Measurements from ENCODE around the gene CRLF1. TPM values are rescaled to one million over a fixed set of nuclear protein-coding genes. Genes with fewer than 3 reads are reported as not detected.
"Not testable (repeated sequence)": the region's sequence is repeated elsewhere in the genome, so short reads cannot be mapped to it uniquely, and the experiment has no call there.

Gene CRLF1
- total RNA-seq, 1 donor from 2014 or later: 0.58 TPM

GRCh38 chr19:18603958-18604819 is 2.4 kb downstream of the CRLF1 start:
- no peak overlapping the region for H3K4me3 ChIP-seq (ENCODE audit: low read depth, low read length)
- TF ChIP-seq CTCF (conservative IDR thresholded peaks at IDR 0.05; ENCODE audit: low read depth, low read length): no peak
- DNase-seq (ENCODE audit: low read depth): no peak

DNA sequence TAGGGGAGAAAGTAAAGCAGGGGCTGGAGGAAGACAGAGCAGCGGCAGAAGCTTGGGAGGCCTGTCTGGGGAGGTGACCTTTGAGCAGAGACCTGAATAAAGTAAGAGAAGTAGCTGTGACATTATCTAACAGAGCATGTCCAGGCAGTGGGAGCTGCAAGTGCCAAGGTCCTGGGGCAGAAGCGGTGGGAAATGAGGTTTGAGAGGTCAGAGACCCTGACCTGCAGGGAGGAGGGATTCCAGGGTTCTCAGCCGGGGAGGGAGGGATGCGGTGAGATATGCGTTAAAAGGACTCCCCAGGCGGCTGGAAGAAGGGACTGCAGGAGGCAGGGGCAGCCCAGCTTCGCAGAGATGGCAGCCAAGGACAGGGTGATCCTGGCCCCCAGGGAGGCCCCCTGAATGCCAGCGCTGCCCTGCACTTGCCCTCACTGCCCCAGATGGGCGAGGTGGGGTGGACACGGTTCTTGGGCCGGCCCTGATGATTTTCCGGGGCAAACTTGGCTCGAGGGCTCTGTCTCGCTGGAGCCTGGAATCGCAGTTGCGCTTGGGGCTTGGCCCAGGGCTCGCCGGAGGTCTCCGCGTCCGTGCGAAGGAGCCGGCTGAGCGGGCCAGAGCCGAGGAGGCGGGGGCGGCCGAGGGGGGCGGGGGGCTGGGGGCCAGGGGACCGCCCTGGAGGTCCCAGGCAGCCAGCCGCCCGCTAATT is 3.2 kb downstream of the CRLF1 start:
- no peak for DNase-seq (ENCODE audit: low read depth)
- peak; percentile 29 for TF ChIP-seq CTCF (conservative IDR thresholded peaks at IDR 0.05; ENCODE audit: low read depth, low read length)
- no peak overlapping the region for H3K4me3 ChIP-seq (ENCODE audit: low read depth, low read length)

GRCh38 chr19:18601875-18602274 is 4.7 kb downstream of the CRLF1 start:
- TF ChIP-seq CTCF (conservative IDR thresholded peaks at IDR 0.05; ENCODE audit: low read depth, low read length): no peak
- H3K4me3 ChIP-seq (ENCODE audit: low read depth, low read length): no peak overlapping the region
- no peak for DNase-seq (ENCODE audit: low read depth)

- DNase-seq (ENCODE audit: low read depth); H3K4me3 ChIP-seq (ENCODE audit: low read depth, low read length): not testable (repeated sequence)
Measured at GRCh38 chr19:18600692-18601397, 5.8 kb downstream of the CRLF1 start.

DNA sequence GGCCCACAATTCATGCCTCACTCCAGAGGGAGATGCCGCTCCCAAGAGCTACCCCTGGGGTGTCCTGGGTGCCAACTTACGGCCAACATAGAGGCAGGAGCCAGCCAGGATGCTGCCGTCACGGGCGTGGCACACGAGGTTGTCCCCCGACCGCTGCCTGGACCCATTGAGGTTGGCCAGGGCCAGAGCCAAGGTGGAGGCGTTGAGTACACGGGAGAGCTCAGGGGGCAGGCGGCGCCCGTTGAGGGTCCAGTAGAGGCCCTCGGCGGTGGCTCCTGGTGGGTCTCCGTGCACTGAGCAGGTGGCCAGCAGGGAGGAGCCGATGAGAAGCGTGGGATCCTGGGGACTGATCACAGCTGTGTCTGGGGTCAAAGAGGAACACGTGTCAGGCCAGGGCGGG is 7.1 kb downstream of the CRLF1 start:
- no peak overlapping the region for H3K4me3 ChIP-seq (ENCODE audit: low read depth, low read length)
- no peak for TF ChIP-seq CTCF (conservative IDR thresholded peaks at IDR 0.05; ENCODE audit: low read depth, low read length)
- DNase-seq (ENCODE audit: low read depth): no peak

DNA sequence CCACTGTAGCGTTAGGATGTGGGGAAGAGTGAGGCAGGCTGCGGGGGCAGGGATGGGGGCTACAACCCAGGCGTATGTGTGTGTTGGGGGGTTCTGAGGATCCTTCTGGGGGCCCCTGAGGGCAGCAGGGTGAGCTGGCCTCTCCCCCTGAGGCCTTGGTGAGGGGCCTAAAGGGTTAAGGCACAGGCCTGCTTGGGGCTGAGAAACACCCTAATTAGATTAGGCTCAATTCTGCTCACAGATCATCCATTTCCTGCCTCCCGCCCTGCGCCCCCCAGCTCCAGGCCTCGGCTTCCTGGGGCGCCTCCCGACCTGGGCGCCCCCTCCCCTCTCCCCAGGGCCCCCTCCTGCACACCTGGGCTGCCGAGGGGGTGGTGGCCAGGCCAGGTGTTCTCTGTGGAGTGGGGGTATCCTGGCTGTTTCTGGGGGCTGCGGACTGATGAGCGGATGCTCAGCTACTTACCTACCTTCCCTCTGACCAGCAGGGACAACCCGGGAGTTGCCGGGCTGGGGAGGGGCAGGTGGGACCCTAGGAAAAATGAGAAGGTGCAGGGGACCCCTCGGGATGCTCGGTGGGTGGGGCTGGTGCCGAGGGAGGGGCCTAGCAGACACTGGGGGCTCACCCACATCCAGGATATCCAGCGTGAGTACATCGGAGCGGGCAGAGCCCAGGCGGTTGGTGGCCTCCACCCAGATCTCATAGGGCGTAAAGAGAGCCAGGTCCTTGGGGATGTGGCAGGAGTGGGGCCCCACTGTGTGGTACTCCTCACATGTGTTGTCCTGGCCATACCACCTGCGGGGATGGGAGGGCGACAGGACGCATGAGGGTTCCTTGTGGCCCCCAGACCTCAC is 8.6 kb downstream of the CRLF1 start:
- no peak for DNase-seq (ENCODE audit: low read depth)
- H3K4me3 ChIP-seq (ENCODE audit: low read depth, low read length): no peak overlapping the region
- TF ChIP-seq CTCF (conservative IDR thresholded peaks at IDR 0.05; ENCODE audit: low read depth, low read length): no peak

Data from epithelial cell of proximal tubule (primary cell).